GM19043 (cell line): ENCODE data around the gene BACH2.

Experiments
- ATAC-seq: cut with Tn5 transposase; IDR thresholded peaks from one replicate; pipeline ENCODE4 v1.9.1; 2021; ENCODE audit warnings: low read depth; ENCODE audit not compliant: unreplicated experiment

Gene BACH2

GRCh38 chr6:90190131-90190530 lies 106.5 kb downstream of the BACH2 start:
- no peak for ATAC-seq

GRCh38 chr6:90187437-90188121 lies 109.1 kb downstream of the BACH2 start:
- no peak for ATAC-seq

- no peak for ATAC-seq
These were observed 109.8 kb downstream of the BACH2 start for GRCh38 chr6:90186637-90187371.

GRCh38 chr6:90186026-90186425 lies 110.6 kb downstream of the BACH2 start:
- ATAC-seq = no peak

- ATAC-seq = no peak
These were observed 112.0 kb downstream of the BACH2 start for GRCh38 chr6:90184334-90185298.

GRCh38 chr6:90183587-90184333 lies 112.9 kb downstream of the BACH2 start:
- ATAC-seq = no peak

- ATAC-seq = no peak
These were observed 116.1 kb downstream of the BACH2 start for GRCh38 chr6:90180526-90180925.

- ATAC-seq = no peak
These were observed 117.2 kb downstream of the BACH2 start for GRCh38 chr6:90179190-90180169.

- no peak for ATAC-seq
These were observed 118.2 kb downstream of the BACH2 start for GRCh38 chr6:90178384-90178855.

- ATAC-seq = no peak
These were observed 118.9 kb downstream of the BACH2 start for GRCh38 chr6:90177544-90178383.

GRCh38 chr6:90175627-90176538 lies 120.8 kb downstream of the BACH2 start:
- peak; percentile 70 for ATAC-seq

- no peak for ATAC-seq
These were observed 123.2 kb downstream of the BACH2 start for GRCh38 chr6:90173262-90173925.

GRCh38 chr6:90170601-90171000 lies 126.0 kb downstream of the BACH2 start:
- ATAC-seq = no peak

GRCh38 chr6:90169374-90169773 lies 127.3 kb downstream of the BACH2 start:
- no peak for ATAC-seq

- ATAC-seq = no peak
These were observed 127.9 kb downstream of the BACH2 start for GRCh38 chr6:90168693-90169131.

- ATAC-seq = no peak
These were observed 128.9 kb downstream of the BACH2 start for GRCh38 chr6:90167514-90168379.
